GM18951 (cell line): ENCODE results near the gene TNFRSF13B.

Experiments used
- POLR2A ChIP-seq: IDR thresholded peaks from 4 replicates; pipeline ENCODE4 v1.6.1; 2011; ENCODE audit warnings: mild to moderate bottlenecking; ENCODE audit not compliant: insufficient read length, insufficient read depth; ENCODE audit errors: extremely low read depth
- in situ Hi-C: fragments of 300-500 bp; cut with MboI; formaldehyde crosslinking; loops from one replicate; pipeline ENCODE4 v1.12.0; 2022; ENCODE audit warnings: low sequenced_read_pairs, mixed read lengths, inconsistent platforms; ENCODE audit not compliant: unreplicated experiment

The TNFRSF13B gene

GRCh38 chr17:16995930-16996329, 24.0 kb upstream of the TNFRSF13B start:
- no peak for TF ChIP-seq POLR2A
- in situ Hi-C loops, result loop anchor here (10.0 kb wide), 1 partner anchor 319 kb away; no protein-coding TSS in a partner anchor

DNA sequence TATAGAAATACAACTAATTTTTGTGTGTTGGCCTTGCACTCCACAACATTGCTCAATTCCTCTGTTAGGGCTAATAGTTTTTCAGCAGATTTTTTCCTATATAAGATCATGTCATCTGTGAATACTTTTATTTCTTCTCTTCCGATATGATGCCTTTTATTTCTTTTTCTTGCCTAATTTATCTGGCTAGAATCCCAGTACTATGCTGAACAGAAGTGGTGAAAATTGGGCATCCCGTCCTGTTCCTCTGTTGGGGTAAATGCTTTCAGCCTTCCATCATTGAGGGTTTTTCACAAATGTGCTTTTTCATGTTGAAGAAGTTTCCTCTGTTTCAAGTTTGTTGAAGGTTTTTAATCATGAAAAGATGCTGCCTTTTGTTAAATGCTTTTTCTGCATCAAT, 22.7 kb upstream of the TNFRSF13B start:
- no peak for TF ChIP-seq POLR2A
- in situ Hi-C loops, result loop anchor here (10.0 kb wide), 1 partner anchor 320 kb away; no protein-coding TSS in a partner anchor

DNA sequence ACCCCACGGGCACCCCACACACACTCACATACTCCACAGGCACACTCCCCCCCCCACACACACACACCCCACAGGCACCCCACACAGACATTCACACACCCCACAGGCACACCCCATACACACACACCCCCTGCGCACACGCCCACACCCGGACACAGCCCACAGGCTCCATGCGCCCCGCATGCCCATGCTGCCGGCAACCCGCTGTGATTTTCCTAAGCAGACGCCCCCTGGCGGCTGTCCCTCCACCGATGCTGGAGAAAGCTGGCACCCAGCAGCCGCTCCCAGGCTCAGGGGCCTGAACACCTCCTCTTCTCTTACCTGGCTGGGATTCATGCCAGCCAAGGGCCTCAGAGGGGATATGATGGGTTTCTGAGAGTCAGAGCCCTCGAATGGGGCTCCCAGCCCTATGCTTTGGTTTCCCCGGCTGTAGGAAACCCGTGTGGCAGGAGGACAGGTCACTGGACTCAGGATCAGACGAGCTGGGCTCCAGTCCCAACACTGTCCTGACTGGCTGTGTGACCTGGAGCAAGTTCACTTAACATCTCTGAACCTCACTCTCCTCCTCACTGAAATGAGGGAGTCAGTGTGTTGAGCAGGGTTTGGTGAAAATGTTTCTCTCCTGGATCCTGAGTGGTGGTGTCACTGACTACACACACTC, 19.6 kb upstream of the TNFRSF13B start:
- no peak for TF ChIP-seq POLR2A
- in situ Hi-C loops, result loop anchor here (10.0 kb wide), 1 partner anchor 323 kb away; no protein-coding TSS in a partner anchor

- in situ Hi-C loops, result loop anchor here (10.0 kb wide), 1 partner anchor 325 kb away; no protein-coding TSS in a partner anchor
- peak; percentile 16 for TF ChIP-seq POLR2A
Observed at GRCh38 chr17:16989953-16990860, 18.3 kb upstream of the TNFRSF13B start.

GRCh38 chr17:16989230-16989952, 17.5 kb upstream of the TNFRSF13B start:
- in situ Hi-C loops, result no loop called here
- TF ChIP-seq POLR2A, result peak; percentile 21

DNA sequence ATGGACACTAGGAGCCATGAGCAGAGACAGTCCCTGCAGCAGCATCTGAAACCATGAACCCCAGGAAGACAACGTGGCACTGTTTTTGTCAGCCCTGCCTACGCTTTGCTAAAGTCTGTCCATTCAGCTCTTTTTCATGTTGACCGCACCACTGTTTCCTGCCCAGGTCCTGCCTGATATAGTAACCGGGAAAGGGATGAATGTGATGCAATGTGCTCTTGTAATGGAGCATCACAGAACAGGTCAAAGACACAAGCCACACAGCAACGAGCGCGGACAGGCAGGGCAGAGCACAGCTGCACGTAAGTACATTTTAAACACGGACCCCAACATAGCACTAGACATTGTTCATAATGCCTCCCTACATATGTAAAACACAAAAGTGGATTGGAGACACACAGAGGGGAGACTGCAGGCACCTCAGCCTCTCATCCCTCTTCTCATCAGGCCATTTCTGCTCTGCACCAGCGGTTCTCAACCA, 16.9 kb upstream of the TNFRSF13B start:
- in situ Hi-C loops, result no loop called here

DNA sequence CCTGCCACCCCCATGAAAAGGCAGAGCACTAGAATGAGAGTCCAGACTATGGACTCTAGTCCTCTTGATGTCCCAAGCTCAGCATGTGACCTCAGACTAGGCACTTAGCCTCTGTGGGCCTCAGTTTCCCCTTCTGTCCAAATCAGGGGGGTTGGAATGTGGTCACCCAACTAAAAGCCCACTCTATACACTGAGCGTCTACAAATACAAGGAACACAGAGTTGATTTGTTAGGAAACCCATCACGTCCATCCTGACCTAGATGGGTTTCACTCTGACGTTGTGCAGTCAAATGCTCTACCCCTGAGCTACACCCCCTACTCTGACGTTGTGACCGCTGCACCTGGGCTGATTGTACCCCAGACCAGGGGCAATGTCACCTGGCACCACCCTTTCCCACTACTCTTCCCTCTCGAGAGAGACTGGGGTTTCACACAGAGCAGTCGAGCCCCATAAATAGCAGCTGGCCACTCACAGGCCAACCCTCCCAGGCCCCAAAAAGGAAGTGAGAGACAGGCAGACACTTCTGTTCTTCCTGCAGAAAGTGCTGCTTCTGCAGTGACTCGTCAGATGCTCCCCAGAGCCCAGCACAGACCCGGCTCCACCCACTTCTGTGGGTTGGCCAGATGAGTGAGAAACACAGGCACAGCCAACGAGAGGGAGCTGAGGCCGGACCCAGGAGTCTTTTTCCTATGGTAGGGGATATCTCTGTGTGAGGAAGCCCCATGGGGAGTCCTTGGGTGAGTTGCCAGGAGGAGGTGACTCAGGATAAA, 16.1 kb upstream of the TNFRSF13B start:
- TF ChIP-seq POLR2A, result peak; percentile 68
- in situ Hi-C loops, result no loop called here

More for the DNA sequence above, 16.9 kb upstream of the TNFRSF13B start:
- TF ChIP-seq POLR2A, result no peak

DNA sequence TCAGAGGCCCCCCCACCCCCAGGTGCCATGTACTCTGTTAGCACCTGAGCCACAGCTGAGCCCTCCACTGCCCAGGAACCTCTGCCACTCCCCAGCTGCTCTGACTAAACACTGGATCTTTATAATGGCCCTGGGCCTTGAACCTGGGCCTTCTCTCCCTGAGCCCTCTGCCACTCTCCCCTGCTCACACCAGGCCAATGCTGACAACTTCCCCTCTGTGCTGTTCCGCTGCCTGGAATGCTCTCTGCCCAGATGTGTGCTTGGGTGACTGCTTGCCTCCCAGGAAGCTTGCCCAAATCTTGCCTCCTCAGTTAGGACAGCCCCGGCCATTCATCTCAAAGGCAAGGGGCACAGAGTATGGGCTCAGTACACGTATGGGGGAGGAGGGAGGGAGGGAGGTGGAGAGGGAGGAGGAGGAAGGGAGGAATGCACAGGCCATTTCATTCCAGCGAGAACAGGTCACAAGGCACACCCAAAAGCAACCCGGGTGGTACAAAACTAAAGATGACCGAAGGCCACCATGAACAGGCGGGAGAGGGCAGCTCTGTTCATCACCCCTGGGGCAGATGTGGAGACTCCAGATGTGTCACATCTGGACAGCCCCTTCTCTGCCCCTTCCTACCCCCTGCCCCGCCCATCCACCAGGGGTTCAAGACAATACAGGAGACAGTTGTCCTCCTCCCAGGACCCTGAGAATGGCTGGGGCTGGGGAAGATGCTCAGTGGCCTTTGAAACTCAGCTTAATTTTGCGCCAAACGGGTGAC, 15.3 kb upstream of the TNFRSF13B start:
- no peak for TF ChIP-seq POLR2A
- in situ Hi-C loops, result no loop called here

GRCh38 chr17:16986391-16986790, 14.5 kb upstream of the TNFRSF13B start:
- no peak for TF ChIP-seq POLR2A
- in situ Hi-C loops, result no loop called here

- TF ChIP-seq POLR2A, result no peak
- in situ Hi-C loops, result loop anchor here (5.0 kb wide), 1 partner anchor 60 kb away; no protein-coding TSS in a partner anchor
Observed at GRCh38 chr17:16981928-16982327, 10.0 kb upstream of the TNFRSF13B start.
